Measurements from ENCODE around the gene TMEM125. TPM values are rescaled to one million over a fixed set of nuclear protein-coding genes. Genes with fewer than 3 reads are reported as not detected.

The TMEM125 gene
- total RNA-seq, 1 donor from 2014 or later, result 75.9 TPM

GRCh38 chr1:43293176-43293575 lies 23.4 kb downstream of the TMEM125 start:
- DNase-seq (ENCODE audit: low spot score), result no peak

- no peak for DNase-seq (ENCODE audit: low spot score)
Observed at GRCh38 chr1:43293896-43294760, 24.3 kb downstream of the TMEM125 start.

GRCh38 chr1:43294761-43295160 lies 25.0 kb downstream of the TMEM125 start:
- DNase-seq (ENCODE audit: low spot score), result no peak

GRCh38 chr1:43296207-43296606 lies 26.4 kb downstream of the TMEM125 start:
- no peak for DNase-seq (ENCODE audit: low spot score)

GRCh38 chr1:43298055-43298454 lies 28.3 kb downstream of the TMEM125 start:
- DNase-seq (ENCODE audit: low spot score), result no peak

GRCh38 chr1:43299101-43299500 lies 29.3 kb downstream of the TMEM125 start:
- DNase-seq (ENCODE audit: low spot score), result no peak

GRCh38 chr1:43300378-43301094 lies 30.8 kb downstream of the TMEM125 start, which contains the start of gene TIE1:
Gene TIE1, plus strand, starts transcription at chr1:43300982. Its CDS starts 90 bp downstream, at chr1:43301072.
- no peak for DNase-seq (ENCODE audit: low spot score)

- no peak for DNase-seq (ENCODE audit: low spot score)
Observed at GRCh38 chr1:43302201-43302600, 32.4 kb downstream of the TMEM125 start.

- DNase-seq (ENCODE audit: low spot score), result no peak
Observed at GRCh38 chr1:43302721-43303470, 33.1 kb downstream of the TMEM125 start.

- DNase-seq (ENCODE audit: low spot score), result no peak
Observed at GRCh38 chr1:43303471-43304313, 33.9 kb downstream of the TMEM125 start.

GRCh38 chr1:43304314-43304681 lies 34.5 kb downstream of the TMEM125 start:
- no peak for DNase-seq (ENCODE audit: low spot score)

GRCh38 chr1:43304771-43305300 lies 35.1 kb downstream of the TMEM125 start:
- DNase-seq (ENCODE audit: low spot score), result no peak

GRCh38 chr1:43305461-43305860 lies 35.7 kb downstream of the TMEM125 start:
- DNase-seq (ENCODE audit: low spot score), result no peak

- DNase-seq (ENCODE audit: low spot score), result no peak
Observed at GRCh38 chr1:43305926-43306687, 36.3 kb downstream of the TMEM125 start.

- no peak for DNase-seq (ENCODE audit: low spot score)
Observed at GRCh38 chr1:43306688-43307457, 37.1 kb downstream of the TMEM125 start.

- no peak for DNase-seq (ENCODE audit: low spot score)
Observed at GRCh38 chr1:43307458-43308158, 37.8 kb downstream of the TMEM125 start.

GRCh38 chr1:43308635-43309404 lies 39.0 kb downstream of the TMEM125 start:
- DNase-seq (ENCODE audit: low spot score), result no peak

- DNase-seq (ENCODE audit: low spot score), result no peak
Observed at GRCh38 chr1:43309405-43310025, 39.7 kb downstream of the TMEM125 start.

Measured in mucosa of gallbladder (tissue), 1 donor.